ENCODE results near the gene PPM1D. TPM values are rescaled to one million over a fixed set of nuclear protein-coding genes. Genes with fewer than 3 reads are reported as not detected.

Gene PPM1D
- total RNA-seq, 1 experiment from 2014 or later = 19.0 TPM

GRCh38 chr17:60712675-60713074 lies 112.7 kb downstream of the PPM1D start:
- Histone ChIP-seq H3K79me2 (ENCODE audit: insufficient read depth, low read length) (no peaks in the 10 kb centered on the region), H3K4me2 (ENCODE audit: insufficient read depth, insufficient read length, low read length) (no peak overlapping the region), H3K23ac (ENCODE audit: insufficient read length, low read depth, low read length) (no peak overlapping the region), H4K91ac (ENCODE audit: insufficient read length, low read depth, low read length) (no peak overlapping the region), H3K9me3 (ENCODE audit: control insufficient read depth, low read depth, low read length) (no peaks in the 10 kb centered on the region), H3K14ac (ENCODE audit: insufficient read depth, low read length) (no peak overlapping the region), H2AFZ (ENCODE audit: low read length) (no peak overlapping the region), H3K4ac (ENCODE audit: low read depth, low read length) (no peak overlapping the region), H2BK5ac (ENCODE audit: insufficient read length, low read length) (no peak overlapping the region), H3K23me2 (ENCODE audit: insufficient read length, low read depth, low read length, poor library complexity, severe bottlenecking) (no peaks in the 10 kb centered on the region), H3K27me3 (ENCODE audit: insufficient read depth, low read length) (no peaks in the 10 kb centered on the region), H3K79me1 (ENCODE audit: insufficient read depth, low read depth, low read length, poor library complexity, severe bottlenecking) (no peaks in the 10 kb centered on the region), H2AK5ac (ENCODE audit: insufficient read length, low read length) (no peak overlapping the region), H2BK20ac (ENCODE audit: low read depth, low read length, poor library complexity, severe bottlenecking) (no peak overlapping the region), H2BK12ac (ENCODE audit: insufficient read length, low read depth, low read length) (no peak overlapping the region), H2BK15ac (ENCODE audit: low read depth, low read length) (no peak overlapping the region), H3K4me1 (ENCODE audit: insufficient read depth, low read length) (no peaks in the 10 kb centered on the region), H3K27ac (ENCODE audit: insufficient read length, low read depth, low read length) (no peak overlapping the region), H4K20me1 (ENCODE audit: control insufficient read depth, insufficient read depth, insufficient read length) (no peaks in the 10 kb centered on the region), H3K56ac (ENCODE audit: insufficient read length, low read depth, low read length) (no peak overlapping the region), H2BK120ac (ENCODE audit: low read depth, low read length, poor library complexity, severe bottlenecking) (no peak overlapping the region), H3T11ph (ENCODE audit: low read length) (no peak overlapping the region), H4K8ac (replicated peaks; ENCODE audit: insufficient read length, low read depth, low read length) (no peak overlapping the region), H3K18ac (ENCODE audit: insufficient read length, low read depth, low read length) (no peak overlapping the region), H3K9ac (ENCODE audit: extremely low read depth, insufficient read length, low read length) (no peak overlapping the region), H4K5ac (ENCODE audit: insufficient read length, low read depth, low read length) (no peak overlapping the region)
- Mint-ChIP-seq H3K27ac (no peak overlapping the region), H3K4me1 (no peaks in the 10 kb centered on the region), H3K4me3 (no peak overlapping the region), H3K27me3 (ENCODE audit: low read depth) (no peaks in the 10 kb centered on the region), H3K9me3 (no peaks in the 10 kb centered on the region), H3K36me3 (ENCODE audit: insufficient read depth in 1 of 3, low read depth in 3 of 3) (no peaks in the 10 kb centered on the region)
- TF ChIP-seq CTCF (conservative IDR thresholded peaks at IDR 0.05) = no peak
- no peak for DNase-seq
- no CpG with 5 or more reads among the region's 2 CpGs for WGBS (ENCODE audit: extremely low coverage, insufficient read length, low lambda C conversion rate)
